HG02623 (cell line): ENCODE data around the gene ENKUR.
"Not testable (repeated sequence)": the region's sequence is repeated elsewhere in the genome, so short reads cannot be mapped to it uniquely, and the experiment has no call there.

Source experiments
- ATAC-seq: cut with Tn5 transposase; IDR thresholded peaks from one replicate; pipeline ENCODE4 v1.9.1; 2021; ENCODE audit warnings: moderate library complexity; ENCODE audit not compliant: unreplicated experiment

ENKUR gene

GRCh38 chr10:24979685-24980084 is 36.3 kb downstream of the ENKUR start:
- no peak for ATAC-seq

GRCh38 chr10:24974976-24975375 is 41.0 kb downstream of the ENKUR start:
- ATAC-seq = no peak

GRCh38 chr10:24973163-24973562 is 42.8 kb downstream of the ENKUR start:
- no peak for ATAC-seq

GRCh38 chr10:24971374-24971773 is 44.6 kb downstream of the ENKUR start:
- no peak for ATAC-seq

GRCh38 chr10:24969841-24970281 is 46.1 kb downstream of the ENKUR start:
- no peak for ATAC-seq

- not testable (repeated sequence) for ATAC-seq
Observed at GRCh38 chr10:24968951-24969350, 47.0 kb downstream of the ENKUR start.

- no peak for ATAC-seq
Observed at GRCh38 chr10:24968349-24968748, 47.6 kb downstream of the ENKUR start.

- no peak for ATAC-seq
Observed at GRCh38 chr10:24966962-24967481, 48.9 kb downstream of the ENKUR start.

- no peak for ATAC-seq
Observed at GRCh38 chr10:24965051-24965450, 50.9 kb downstream of the ENKUR start.

GRCh38 chr10:24963521-24964041 is 52.4 kb downstream of the ENKUR start:
- no peak for ATAC-seq

- ATAC-seq = no peak
Observed at GRCh38 chr10:24962995-24963394, 53.0 kb downstream of the ENKUR start.

GRCh38 chr10:24961582-24961981 is 54.4 kb downstream of the ENKUR start:
- no peak for ATAC-seq

- ATAC-seq = no peak
Observed at GRCh38 chr10:24959382-24959730, 56.6 kb downstream of the ENKUR start.

- ATAC-seq = no peak
Observed at GRCh38 chr10:24958721-24959381, 57.1 kb downstream of the ENKUR start.

GRCh38 chr10:24958091-24958720 is 57.8 kb downstream of the ENKUR start:
- ATAC-seq = no peak

- ATAC-seq = not testable (repeated sequence)
Observed at GRCh38 chr10:24957624-24958051, 58.3 kb downstream of the ENKUR start.

GRCh38 chr10:24953675-24954074 is 62.3 kb downstream of the ENKUR start:
- ATAC-seq = no peak

- peak; percentile 79 for ATAC-seq
Observed at GRCh38 chr10:24952707-24953645, 63.0 kb downstream of the ENKUR start.

GRCh38 chr10:24952143-24952706 is 63.7 kb downstream of the ENKUR start, which contains the start of gene PRTFDC1:
Gene PRTFDC1, minus strand, starts transcription at chr10:24952606. Its CDS starts 31 bp downstream, at chr10:24952575.
- peak; percentile 28 for ATAC-seq
